Loucy (cell line): ENCODE results near the gene SYCP1.

ENCODE experiments used
- EZH2phosphoT487 ChIP-seq: fragments of 200-600 bp; IDR thresholded peaks from 2 replicates; pipeline ENCODE4 v1.6.1; 2018; ENCODE audit warnings: antibody characterized with exemption, mild to moderate bottlenecking, moderate library complexity, borderline replicate concordance
- TF ChIP-seq, protein P1 (sequence below): fragments of 200-600 bp; sonication (generic); conservative IDR thresholded peaks from 2 replicates; pipeline ENCODE4 v1.5.1; 2014; ENCODE audit warnings: mild to moderate bottlenecking, antibody characterized with exemption, low read length

DNA sequence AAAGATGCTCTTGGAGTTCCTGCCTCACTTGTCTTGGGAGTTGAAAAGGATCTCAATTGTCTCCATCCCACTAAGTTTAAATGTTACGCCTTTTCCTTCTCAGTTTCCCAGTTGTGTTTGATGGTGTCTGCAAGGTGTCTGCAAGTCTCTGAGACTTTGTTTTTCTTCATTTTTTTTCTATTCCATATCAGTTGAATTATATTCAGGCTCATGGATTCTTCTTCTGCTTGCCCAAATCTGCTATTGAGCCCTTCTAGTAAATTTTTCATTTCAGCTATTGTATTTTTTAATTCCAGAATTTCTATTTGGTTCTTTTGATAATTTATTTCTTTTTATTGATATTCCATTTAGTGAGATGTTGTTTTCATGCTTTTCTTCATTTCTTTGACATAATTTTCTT, 127.6 kb downstream of the SYCP1 start:
- TF ChIP-seq, protein P1, sequence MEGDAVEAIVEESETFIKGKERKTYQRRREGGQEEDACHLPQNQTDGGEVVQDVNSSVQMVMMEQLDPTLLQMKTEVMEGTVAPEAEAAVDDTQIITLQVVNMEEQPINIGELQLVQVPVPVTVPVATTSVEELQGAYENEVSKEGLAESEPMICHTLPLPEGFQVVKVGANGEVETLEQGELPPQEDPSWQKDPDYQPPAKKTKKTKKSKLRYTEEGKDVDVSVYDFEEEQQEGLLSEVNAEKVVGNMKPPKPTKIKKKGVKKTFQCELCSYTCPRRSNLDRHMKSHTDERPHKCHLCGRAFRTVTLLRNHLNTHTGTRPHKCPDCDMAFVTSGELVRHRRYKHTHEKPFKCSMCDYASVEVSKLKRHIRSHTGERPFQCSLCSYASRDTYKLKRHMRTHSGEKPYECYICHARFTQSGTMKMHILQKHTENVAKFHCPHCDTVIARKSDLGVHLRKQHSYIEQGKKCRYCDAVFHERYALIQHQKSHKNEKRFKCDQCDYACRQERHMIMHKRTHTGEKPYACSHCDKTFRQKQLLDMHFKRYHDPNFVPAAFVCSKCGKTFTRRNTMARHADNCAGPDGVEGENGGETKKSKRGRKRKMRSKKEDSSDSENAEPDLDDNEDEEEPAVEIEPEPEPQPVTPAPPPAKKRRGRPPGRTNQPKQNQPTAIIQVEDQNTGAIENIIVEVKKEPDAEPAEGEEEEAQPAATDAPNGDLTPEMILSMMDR: no peak
- TF ChIP-seq EZH2phosphoT487: no peak
